Measurements from ENCODE around the gene NRXN3.
"Not testable (repeated sequence)": the region's sequence is repeated elsewhere in the genome, so short reads cannot be mapped to it uniquely, and the experiment has no call there.

Gene NRXN3

GRCh38 chr14:78974691-78975090 is 804.5 kb downstream of the NRXN3 start:
- in situ Hi-C loops (cut with MboI; ENCODE audit: low sequenced_read_pairs), result no loop called here

- in situ Hi-C loops (cut with MboI; ENCODE audit: low sequenced_read_pairs), result no loop called here
These were observed 805.6 kb downstream of the NRXN3 start for GRCh38 chr14:78975734-78976133.

DNA sequence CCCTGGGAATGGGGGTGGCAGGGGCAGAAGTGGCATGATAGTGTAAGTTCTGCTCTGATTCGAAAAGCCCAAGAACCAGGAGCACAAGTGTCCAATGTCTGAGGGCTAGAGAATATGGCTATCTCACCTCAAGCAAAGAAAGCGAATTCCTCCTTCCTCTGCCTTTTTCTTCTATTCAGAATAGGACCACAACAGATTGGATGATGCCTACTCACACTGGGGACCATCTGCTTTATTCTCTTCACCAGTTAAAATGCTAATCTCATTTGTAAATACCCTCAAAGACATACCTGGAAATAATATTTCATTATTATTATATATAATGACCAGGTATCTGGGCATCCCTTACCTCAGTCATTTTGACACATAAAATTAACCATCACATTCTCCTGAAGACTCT is 808.7 kb downstream of the NRXN3 start:
- in situ Hi-C loops (cut with MboI; ENCODE audit: low sequenced_read_pairs), result no loop called here

DNA sequence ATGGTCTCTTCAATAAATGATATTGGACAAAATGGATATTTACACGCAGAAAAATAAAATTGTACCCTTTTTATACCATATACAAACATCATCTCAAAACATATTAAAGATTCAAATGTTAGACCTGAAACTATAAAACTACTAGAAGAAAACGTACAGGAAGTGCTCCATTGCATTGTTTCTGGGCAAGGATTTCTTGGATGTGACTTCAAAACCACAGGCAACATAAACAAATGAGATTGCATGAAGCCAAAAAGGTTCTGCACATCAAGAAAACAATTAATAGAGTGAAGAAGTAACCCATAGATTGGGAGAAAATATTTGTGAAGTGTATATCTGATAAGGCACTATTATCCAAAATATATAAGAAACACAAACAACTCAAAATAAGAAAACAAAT is 812.4 kb downstream of the NRXN3 start:
- in situ Hi-C loops (cut with MboI; ENCODE audit: low sequenced_read_pairs), result no loop called here

GRCh38 chr14:78983126-78983525 is 813.0 kb downstream of the NRXN3 start:
- in situ Hi-C loops (cut with MboI; ENCODE audit: low sequenced_read_pairs), result no loop called here

- in situ Hi-C loops (cut with MboI; ENCODE audit: low sequenced_read_pairs), result no loop called here
These were observed 815.7 kb downstream of the NRXN3 start for GRCh38 chr14:78985668-78986381.

- in situ Hi-C loops (cut with MboI; ENCODE audit: low sequenced_read_pairs), result no loop called here
These were observed 816.8 kb downstream of the NRXN3 start for GRCh38 chr14:78986989-78987388.

DNA sequence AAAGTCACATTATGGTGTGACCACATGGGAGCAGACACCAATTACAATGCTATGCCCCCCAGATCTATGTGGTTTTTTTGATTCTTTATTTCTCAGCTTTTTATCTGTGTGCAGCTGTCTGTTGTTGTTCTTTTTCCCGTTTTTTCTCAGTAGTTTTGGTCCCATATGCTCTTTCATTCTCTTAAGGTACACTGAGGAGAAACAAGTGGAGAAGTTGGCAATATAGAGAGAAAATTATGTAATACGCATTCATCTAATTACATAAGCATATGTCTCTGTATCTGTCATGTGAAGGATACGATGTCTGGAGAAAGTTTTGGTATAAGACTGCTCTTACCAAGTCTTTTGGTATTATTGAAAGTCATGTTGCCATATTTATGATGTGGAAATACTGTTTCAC is 819.0 kb downstream of the NRXN3 start:
- in situ Hi-C loops (cut with MboI; ENCODE audit: low sequenced_read_pairs), result no loop called here

DNA sequence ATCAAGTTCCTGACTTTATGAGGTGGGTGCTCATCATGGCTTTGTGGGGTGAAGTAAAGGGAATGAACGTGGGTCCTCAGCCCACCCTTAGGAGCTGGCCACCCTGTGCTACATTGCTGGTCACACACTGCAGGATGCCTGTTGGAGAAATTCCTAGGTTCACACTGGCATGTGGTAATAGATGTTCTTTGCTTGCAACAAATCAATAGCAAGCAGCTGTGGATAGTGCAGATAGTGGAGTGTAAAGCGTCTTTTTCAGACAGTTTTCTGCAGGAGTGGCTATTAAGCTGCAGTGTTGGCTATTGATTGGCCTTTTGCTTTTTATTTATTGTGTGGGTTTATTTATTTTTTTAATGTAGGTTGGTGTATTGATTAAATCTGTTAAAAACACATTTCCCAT is 822.7 kb downstream of the NRXN3 start:
- in situ Hi-C loops (cut with MboI; ENCODE audit: low sequenced_read_pairs), result no loop called here

GRCh38 chr14:78997811-78998210 is 827.6 kb downstream of the NRXN3 start:
- in situ Hi-C loops (cut with MboI; ENCODE audit: low sequenced_read_pairs), result no loop called here

- in situ Hi-C loops (cut with MboI; ENCODE audit: low sequenced_read_pairs), result no loop called here
These were observed 839.1 kb downstream of the NRXN3 start for GRCh38 chr14:79009286-79009685.

GRCh38 chr14:79011091-79011919 is 841.1 kb downstream of the NRXN3 start:
- in situ Hi-C loops (cut with MboI; ENCODE audit: low sequenced_read_pairs), result no loop called here

- in situ Hi-C loops (cut with MboI; ENCODE audit: low sequenced_read_pairs), result no loop called here
These were observed 841.7 kb downstream of the NRXN3 start for GRCh38 chr14:79011920-79012204.

GRCh38 chr14:79016828-79017505 is 846.8 kb downstream of the NRXN3 start:
- in situ Hi-C loops (cut with MboI; ENCODE audit: low sequenced_read_pairs), result no loop called here

GRCh38 chr14:79017561-79017960 is 847.4 kb downstream of the NRXN3 start:
- in situ Hi-C loops (cut with MboI; ENCODE audit: low sequenced_read_pairs), result no loop called here

- in situ Hi-C loops (cut with MboI; ENCODE audit: low sequenced_read_pairs), result no loop called here
These were observed 848.7 kb downstream of the NRXN3 start for GRCh38 chr14:79018836-79019235.

- in situ Hi-C loops (cut with MboI; ENCODE audit: low sequenced_read_pairs), result not testable (repeated sequence)
These were observed 849.7 kb downstream of the NRXN3 start for GRCh38 chr14:79019898-79020297.

DNA sequence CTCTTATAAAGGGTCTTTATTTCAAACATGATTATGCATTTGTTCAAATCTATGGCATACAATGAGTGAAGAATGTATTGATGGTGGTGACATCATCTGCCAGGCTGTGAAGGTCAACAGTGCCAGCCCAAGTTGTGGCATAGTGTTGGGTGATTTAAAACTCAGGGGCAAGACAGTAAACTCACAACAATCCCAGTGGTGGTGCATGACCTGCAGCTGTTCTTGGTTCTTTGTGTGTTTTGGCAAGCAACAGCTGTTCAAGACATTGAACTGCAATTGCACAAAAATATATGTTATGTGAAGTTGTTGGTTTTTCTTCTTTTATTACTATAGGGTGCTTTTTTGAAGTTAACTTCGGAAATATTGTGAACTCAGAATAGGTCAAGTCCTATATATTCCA is 851.6 kb downstream of the NRXN3 start:
- in situ Hi-C loops (cut with MboI; ENCODE audit: low sequenced_read_pairs), result no loop called here

- in situ Hi-C loops (cut with MboI; ENCODE audit: low sequenced_read_pairs), result no loop called here
These were observed 857.0 kb downstream of the NRXN3 start for GRCh38 chr14:79027138-79027537.

DNA sequence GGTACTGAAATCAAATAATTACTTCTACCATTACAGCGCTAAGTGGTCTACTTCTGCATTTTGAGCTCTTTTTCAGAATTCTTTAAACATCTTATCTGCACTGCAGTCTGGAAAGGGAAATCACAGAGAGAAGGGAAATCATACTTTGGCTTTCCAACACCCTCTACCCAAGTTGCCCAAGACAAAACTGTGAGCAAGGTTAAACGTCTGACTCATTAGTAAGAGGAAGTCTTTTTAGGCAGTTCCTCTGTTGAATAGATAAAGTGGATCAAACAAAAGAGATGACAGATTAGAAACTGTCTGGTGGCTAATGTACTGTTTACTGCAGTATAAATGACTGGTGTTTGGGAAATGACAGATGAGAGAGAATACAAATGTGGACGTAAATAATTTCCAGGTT is 858.1 kb downstream of the NRXN3 start:
- in situ Hi-C loops (cut with MboI; ENCODE audit: low sequenced_read_pairs), result no loop called here

DNA sequence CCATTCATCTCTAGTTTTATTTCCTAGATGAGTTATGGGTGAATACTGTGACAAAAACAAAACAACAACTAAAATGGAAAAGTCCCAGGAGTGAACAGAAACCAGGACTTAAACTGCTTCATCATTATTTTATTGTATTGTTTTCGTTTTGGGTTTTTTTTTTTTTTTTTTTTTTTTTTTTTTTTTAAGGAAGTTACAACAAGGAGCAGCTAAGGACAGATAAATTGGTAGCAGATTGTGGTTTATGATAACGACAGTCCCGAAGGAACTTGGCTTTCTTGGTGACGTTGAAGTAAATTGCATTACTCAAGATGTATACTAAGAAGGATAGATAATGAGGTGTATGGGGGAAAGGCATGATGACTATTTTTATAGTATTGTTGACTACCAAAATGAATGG is 866.3 kb downstream of the NRXN3 start:
- in situ Hi-C loops (cut with MboI; ENCODE audit: low sequenced_read_pairs), result no loop called here

DNA sequence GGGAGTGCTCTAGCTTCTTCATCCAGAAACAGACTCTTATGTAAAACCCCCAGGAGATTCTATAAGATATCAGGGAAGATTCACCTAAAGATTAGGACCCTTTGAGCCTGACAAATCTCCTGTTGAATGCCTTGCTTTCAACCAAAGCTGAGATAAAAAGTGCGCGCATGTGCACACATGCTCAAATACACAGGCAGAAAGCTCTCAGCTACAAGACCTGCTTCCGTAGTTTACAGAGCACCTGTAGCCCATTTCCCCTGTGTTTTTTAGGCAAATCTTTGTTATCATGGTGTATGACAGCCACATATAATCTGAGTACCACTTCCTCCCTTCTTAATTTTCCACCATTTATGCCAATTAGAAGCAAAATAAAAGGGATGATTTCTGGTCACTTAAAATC is 866.9 kb downstream of the NRXN3 start:
- in situ Hi-C loops (cut with MboI; ENCODE audit: low sequenced_read_pairs), result no loop called here

All from HL-60/S4 treated with phorbol 12-myristate 13-acetate at 8.2 ng/mL for 4 days and 3 days (cell line).